ENCODE data around the gene TADA3.

GRCh38 chr3:9781978-9782603 is 10.2 kb downstream of the TADA3 start:
- TF ChIP-seq POLR2A (IDR thresholded peaks at IDR 0.05; ENCODE audit: low read depth, low read length) (no peak), POLR2AphosphoS5 (IDR thresholded peaks at IDR 0.05; ENCODE audit: low read depth, low read length) (no peak)
